ENCODE results near the gene RSPO4.

RSPO4 gene

GRCh38 chr20:910132-910869, 91.8 kb downstream of the RSPO4 start:
- peak; percentile 32 for DNase-seq (ENCODE audit: low read depth)

- no peak for DNase-seq (ENCODE audit: low read depth)
These were observed 92.5 kb downstream of the RSPO4 start for GRCh38 chr20:909641-910040.
